Neural cell (in vitro differentiated cells): ENCODE measurements around the gene VPS54.

Experiments
- CTCF ChIP-seq: fragments of 450-650 bp; IDR thresholded peaks from 2 replicates; pipeline ENCODE4 v1.5.1; 2014; ENCODE audit warnings: antibody characterized with exemption, mild to moderate bottlenecking, moderate library complexity; ENCODE audit not compliant: poor library complexity, severe bottlenecking
- EP300 ChIP-seq: fragments of 450-650 bp; conservative IDR thresholded peaks from 2 replicates; pipeline ENCODE4 v1.6.1; 2014; ENCODE audit warnings: antibody characterized with exemption, mild to moderate bottlenecking, moderate library complexity; ENCODE audit not compliant: poor library complexity, severe bottlenecking
- EZH2 ChIP-seq: fragments of 200-600, 300-800 bp; shearing (Covaris generic), sonication (generic); IDR thresholded peaks from 2 replicates; pipeline ENCODE4 v1.6.1; 2014; ENCODE audit warnings: antibody characterized with exemption, low read length, borderline replicate concordance, mild to moderate bottlenecking; ENCODE audit not compliant: insufficient read depth, poor library complexity, severe bottlenecking
- POLR2AphosphoS5 ChIP-seq: IDR thresholded peaks from 2 replicates; pipeline ENCODE4 v1.6.1; 2012
- RAD21 ChIP-seq: fragments of 450-650 bp; conservative IDR thresholded peaks from 2 replicates; pipeline ENCODE4 v1.6.1; 2014; ENCODE audit warnings: antibody characterized with exemption, mild to moderate bottlenecking, moderate library complexity
- TAF1 ChIP-seq: IDR thresholded peaks from 2 replicates; pipeline ENCODE4 v1.6.1; 2012; ENCODE audit warnings: low read depth

DNA sequence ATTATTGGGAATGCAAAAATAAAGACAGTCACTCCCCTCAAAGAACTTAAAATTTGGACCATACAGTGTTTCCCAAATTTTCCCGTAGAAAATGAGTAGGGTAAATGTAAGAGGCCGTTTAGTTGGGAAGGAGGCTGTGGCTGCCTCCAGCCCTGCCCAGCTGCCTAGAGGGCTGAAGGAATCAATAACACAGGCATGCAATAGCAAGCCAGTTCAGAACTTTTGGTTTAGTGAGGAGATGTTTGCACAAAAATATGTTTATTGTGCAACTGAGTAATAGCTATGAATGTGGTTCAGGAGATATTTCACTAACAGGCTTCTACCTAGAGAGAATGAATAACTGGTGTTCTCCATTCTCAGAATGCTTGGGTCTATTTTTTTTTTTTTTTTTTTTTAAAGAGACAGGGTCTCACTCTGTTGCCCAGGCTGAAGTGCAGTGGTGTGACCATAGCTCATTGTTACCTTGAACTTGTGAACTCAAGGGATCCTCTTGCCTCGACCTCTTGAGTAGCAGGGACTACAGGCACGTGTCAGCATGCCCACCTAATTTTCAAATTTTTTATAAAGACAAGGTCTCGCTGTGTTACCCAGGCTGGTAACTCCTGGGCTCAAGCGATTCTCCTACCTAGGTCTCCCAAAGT is 153.9 kb downstream of the VPS54 start:
- TF ChIP-seq EZH2: no peak
- no peak for TF ChIP-seq CTCF
- no peak for TF ChIP-seq TAF1
- no peak for TF ChIP-seq RAD21
- no peak for TF ChIP-seq POLR2AphosphoS5
- TF ChIP-seq EP300: no peak
